Measurements from ENCODE around the gene COL25A1.

The COL25A1 gene

GRCh38 chr4:108811486-108811885 is 491.0 kb downstream of the COL25A1 start:
- no peak for DNase-seq (ENCODE audit: low read depth)

- DNase-seq (ENCODE audit: low read depth) = no peak
Observed at GRCh38 chr4:108810087-108810486, 492.4 kb downstream of the COL25A1 start.

DNA sequence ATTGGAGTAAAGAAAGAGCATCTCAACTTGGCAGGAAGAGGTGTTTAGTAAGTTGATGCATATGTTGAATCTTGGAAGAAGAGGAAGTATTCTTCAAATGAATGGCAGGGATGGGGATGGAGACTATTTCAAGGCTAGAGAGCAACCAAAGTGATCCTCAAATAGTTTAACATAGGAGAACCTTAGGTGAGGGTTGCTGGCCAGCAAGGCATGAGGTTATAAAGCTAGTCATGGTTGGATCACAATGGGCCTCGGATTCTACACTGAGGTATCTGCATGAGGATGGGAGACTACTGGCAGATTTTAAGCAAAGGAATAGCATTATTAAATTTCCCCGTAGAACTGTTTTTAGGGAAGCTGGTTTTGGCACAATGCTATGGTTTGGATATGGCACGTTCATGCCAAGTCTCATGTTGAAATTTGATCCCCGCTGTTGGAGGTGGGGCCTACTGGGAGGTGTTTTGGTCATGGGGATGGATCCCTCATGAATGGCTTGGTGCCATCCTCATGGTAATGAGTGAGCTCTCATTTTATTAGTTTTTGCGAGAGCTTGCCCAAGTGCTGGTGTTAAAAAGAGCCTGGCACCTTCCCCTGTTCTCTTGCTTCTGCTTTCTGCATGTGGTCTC is 497.7 kb downstream of the COL25A1 start:
- no peak for DNase-seq (ENCODE audit: low read depth)

DNA sequence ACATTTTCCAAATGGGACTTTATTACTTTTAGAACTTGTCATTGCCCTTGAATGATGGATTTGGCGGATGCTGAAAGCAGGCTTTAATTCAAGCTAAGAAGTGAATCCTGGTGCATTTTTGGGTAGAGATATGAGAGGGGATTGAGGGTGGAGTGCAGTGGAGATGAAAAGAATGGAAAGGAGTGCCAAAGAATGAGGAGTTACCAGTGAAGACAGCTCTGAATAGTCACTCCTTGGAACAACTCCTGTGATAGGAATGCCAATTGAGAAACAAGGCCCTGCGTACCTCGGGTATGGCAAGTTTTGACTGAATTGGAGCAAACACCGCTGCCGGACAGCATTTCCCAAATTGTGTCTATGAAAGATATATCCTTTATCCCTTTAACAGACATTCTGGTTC is 503.2 kb downstream of the COL25A1 start:
- no peak for DNase-seq (ENCODE audit: low read depth)

DNA sequence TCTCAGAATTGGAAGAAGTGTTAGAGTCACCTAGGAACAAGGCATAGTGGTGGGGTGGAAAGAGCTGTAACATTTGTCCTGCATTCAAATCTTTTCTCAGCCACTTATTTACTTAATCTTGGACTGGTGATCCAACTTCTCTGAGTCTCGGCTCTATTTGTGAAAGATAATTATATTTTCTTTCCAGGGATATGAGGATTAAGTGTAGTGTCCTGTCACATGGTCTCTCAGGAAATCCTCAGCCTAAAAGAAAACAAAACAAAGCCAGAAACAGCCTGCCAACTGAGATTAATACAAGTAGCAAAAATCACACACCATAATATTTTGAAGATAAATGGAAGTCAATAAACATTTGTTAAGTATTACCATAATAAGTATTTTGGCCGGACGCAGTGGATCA is 506.3 kb downstream of the COL25A1 start:
- DNase-seq (ENCODE audit: low read depth) = no peak

DNA sequence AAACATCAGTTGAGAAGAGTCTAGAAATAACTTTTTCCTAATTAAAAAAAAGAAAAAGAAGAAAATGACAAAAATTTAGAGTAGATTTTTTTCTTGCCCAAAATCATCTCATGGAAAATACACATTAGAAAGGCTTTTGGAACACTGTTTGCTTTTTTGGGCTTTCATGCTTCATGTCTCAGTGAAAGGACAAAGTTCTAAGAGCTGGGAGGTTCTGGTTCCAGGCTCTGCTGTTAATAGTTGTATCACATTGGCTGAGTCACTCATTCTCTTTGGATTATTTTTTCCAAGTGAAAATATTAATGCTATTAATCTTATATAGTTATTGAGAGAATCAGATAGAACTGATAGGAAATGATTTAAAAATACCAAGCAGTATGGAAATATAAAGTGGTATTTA is 506.7 kb downstream of the COL25A1 start:
- no peak for DNase-seq (ENCODE audit: low read depth)

- no peak for DNase-seq (ENCODE audit: low read depth)
Observed at GRCh38 chr4:108794136-108794535, 508.3 kb downstream of the COL25A1 start.

DNA sequence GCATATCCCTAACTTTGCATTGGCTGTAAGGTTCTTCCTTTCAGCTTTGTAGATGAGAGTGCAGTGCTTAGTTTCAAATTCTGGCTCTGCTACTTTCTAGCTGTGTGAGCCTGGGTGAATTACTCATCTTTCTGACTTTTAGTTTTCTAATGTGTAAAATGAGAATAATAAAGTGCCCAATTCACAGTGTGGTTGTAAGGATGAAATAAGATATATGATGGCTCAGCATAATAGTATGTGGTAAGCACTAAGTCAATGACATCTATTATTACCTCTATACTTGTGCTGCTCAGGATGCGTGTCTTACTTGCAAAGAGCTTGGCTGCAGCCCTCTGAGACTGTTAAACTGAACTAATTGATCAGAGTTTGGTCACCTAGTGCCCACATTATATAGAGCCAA is 509.0 kb downstream of the COL25A1 start:
- no peak for DNase-seq (ENCODE audit: low read depth)

GRCh38 chr4:108788731-108789130 is 513.7 kb downstream of the COL25A1 start:
- DNase-seq (ENCODE audit: low read depth) = no peak

GRCh38 chr4:108787724-108788123 is 514.7 kb downstream of the COL25A1 start:
- DNase-seq (ENCODE audit: low read depth) = no peak

- no peak for DNase-seq (ENCODE audit: low read depth)
Observed at GRCh38 chr4:108787106-108787505, 515.4 kb downstream of the COL25A1 start.

DNA sequence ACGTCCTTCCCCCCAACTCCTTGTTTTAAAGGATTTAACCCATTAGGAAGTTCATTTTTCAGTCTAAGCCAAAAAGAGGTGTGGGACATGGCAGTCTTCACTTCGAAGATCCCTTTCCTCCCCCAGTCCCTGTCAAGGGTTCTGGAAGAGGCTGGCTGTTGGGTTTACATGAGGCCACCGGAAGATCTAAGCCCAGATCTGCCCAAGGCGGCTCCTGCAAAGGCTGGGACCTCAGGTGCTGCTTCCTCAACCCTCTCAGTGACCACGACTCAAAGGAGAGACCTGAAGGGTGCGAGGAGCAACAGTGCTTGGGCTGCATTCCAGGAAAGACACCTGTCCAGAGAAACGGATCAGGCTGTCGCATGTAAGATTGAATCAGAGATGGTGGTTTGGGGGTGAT is 516.1 kb downstream of the COL25A1 start:
- no peak for DNase-seq (ENCODE audit: low read depth)

DNA sequence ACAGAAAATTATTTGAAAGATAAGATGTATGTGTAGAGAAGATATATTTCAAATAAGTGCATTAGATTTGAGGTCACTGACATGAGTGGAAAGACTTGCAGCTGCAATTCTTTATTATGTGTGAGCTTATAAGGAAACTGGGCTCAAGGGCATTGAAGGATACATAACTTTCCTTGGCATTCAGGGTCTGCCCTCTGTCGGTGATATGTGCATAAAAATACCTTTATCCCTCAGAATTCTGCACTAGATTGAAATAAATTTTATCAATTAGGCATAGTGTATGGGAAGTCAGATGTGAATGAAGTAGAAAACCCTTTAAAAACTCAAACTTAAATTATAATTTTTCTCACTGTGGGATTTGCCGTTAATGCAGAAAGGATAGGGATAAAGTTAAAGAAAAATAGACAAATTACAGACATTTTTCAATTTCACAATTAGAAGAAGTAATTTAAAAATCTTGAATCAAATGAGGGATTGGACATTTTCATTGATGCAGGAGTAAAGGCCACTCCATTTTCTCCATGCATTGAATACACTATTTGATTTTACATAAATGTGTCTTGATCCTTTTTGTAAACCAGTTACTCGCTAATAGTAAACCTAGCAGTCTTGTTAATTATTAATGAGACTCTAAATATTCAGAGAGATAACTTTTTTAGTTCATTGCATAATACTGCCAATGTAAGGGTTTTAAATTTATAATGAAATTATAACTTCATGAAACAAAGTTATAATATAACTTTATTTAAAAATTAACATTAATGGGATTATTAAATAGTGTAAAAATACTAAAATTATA is 518.6 kb downstream of the COL25A1 start:
- no peak for DNase-seq (ENCODE audit: low read depth)

DNA sequence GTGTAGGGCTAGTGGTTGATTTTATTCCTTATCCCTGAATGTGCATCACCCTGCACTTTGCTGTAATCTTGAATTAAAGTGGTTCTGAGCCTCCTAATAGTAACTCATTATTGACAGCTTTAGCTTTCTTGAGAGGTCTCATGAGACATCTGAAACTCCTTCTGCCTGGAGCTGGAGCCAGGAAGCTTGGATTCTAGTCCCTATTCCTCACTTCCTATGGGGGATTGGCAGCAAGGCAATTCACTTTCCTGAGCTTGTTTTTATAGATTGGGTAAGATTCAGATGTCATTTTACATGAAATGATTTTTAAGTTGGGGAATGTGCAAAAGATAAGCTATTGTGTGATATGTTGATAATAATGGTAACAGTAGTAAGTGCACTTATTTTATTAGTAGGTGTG is 522.5 kb downstream of the COL25A1 start:
- no peak for DNase-seq (ENCODE audit: low read depth)

GRCh38 chr4:108777388-108777787 is 525.1 kb downstream of the COL25A1 start:
- peak; percentile 6 for DNase-seq (ENCODE audit: low read depth)

GRCh38 chr4:108775921-108776320 is 526.5 kb downstream of the COL25A1 start:
- no peak for DNase-seq (ENCODE audit: low read depth)

DNA sequence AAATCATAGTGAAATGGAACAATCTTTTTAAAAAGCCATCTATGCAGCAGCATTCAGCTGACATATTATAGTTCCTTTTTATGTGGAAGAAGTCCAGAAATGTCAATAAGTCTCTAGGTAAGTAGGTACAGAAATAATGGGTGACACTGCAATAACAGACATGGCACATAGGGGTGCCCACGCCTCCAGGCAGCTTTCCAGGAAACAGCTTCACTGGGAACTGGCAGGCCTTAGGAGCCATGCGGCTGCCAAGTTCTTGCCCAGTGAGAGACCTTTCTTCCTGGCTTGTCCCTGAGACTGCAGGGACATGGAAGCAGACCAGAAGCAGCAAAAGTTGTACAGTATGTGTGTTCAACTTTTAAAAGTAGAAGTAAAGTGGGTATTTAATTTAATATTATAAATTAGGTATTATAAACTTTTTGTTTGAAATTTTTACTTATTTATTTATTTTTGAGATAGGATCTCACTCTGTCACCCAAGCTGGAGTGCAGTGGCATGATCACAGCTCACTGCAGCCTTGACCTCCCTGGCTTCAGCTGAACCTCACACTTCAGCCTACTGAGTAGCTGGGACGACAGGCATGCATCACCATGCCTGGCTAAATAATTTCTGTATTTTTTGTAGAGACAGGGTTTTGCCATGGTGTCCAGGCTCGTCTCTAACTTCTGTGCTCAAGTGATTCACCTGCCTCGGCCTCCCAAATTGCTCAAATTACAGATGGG is 527.5 kb downstream of the COL25A1 start:
- DNase-seq (ENCODE audit: low read depth) = no peak

DNA sequence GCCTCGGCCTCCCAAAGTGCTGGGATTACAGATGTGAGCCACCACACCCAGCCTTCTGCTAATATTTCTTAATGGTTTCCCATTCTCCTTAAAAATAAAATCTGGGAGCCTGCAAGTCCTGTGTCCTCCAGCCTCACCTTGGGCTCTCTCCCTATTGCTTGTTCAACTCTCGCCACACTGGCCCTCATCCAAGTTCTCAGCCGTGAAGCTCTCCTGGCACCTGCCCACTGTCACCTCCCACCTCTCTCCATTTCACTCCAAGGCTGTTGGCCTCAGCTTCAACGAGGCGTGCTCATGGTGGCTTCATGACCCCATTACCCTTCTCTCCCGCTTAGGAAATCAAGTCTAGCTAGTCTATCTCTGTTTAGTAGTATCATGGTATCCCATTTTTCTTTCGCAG is 530.1 kb downstream of the COL25A1 start:
- no peak for DNase-seq (ENCODE audit: low read depth)

GRCh38 chr4:108766058-108766457 is 536.4 kb downstream of the COL25A1 start:
- no peak for DNase-seq (ENCODE audit: low read depth)

- DNase-seq (ENCODE audit: low read depth) = no peak
Observed at GRCh38 chr4:108763986-108764385, 538.5 kb downstream of the COL25A1 start.

- DNase-seq (ENCODE audit: low read depth) = no peak
Observed at GRCh38 chr4:108763226-108763593, 539.2 kb downstream of the COL25A1 start.

GRCh38 chr4:108762559-108763225 is 539.8 kb downstream of the COL25A1 start, which contains the start of gene ETNPPL:
TSS of gene ETNPPL (minus strand) at chr4:108763053. CDS start at chr4:108762898, 155 bp downstream.
- DNase-seq (ENCODE audit: low read depth) = no peak
